Right atrium auricular region (tissue), 2 donors: Measurements from ENCODE around the gene KCTD17. TPM values are rescaled to one million over a fixed set of nuclear protein-coding genes. Genes with fewer than 3 reads are reported as not detected.

ENCODE experiments used
- DNase-seq: peaks from one replicate; pipeline ENCODE4 v3.0.0-alpha.2; 2019; ENCODE audit warnings: low spot score
- H3K27ac ChIP-seq, 2 donors: fragments of 200-600 bp; sonication (generic); 1 replicate in 1 of 2; 2 replicates in 1 of 2; pipeline ENCODE4 v1.5.1; 2016 to 2019
- H3K27me3 ChIP-seq, 2 donors: fragments of 200-600 bp; sonication (generic); one replicate each; pipeline versions ENCODE4 v1.5.1 to v1.6.0; 2017 to 2019
- H3K36me3 ChIP-seq: fragments of 200-600 bp; sonication (generic); one replicate; pipeline ENCODE4 v1.5.1; 2016
- H3K4me1 ChIP-seq, 2 donors: fragments of 200-600 bp; sonication (generic); one replicate each; pipeline versions ENCODE4 v1.5.1 to v1.6.0; 2017 to 2019
- H3K4me3 ChIP-seq, 2 donors: fragments of 200-600 bp; sonication (generic); 1 replicate in 1 of 2; 2 replicates in 1 of 2; pipeline ENCODE4 v1.5.1; 2017 to 2019; ENCODE audit warnings: mild to moderate bottlenecking in 1 of 2, moderate library complexity in 1 of 2
- H3K9me3 ChIP-seq, 2 donors: fragments of 200-600 bp; sonication (generic); one replicate each; pipeline ENCODE4 v1.5.1; 2019
- CTCF ChIP-seq, 2 donors: fragments of 200-600 bp; sonication (generic); IDR thresholded peaks; one replicate each; pipeline ENCODE4 v1.5.1; 2019; ENCODE audit warnings: antibody characterized with exemption in 2 of 2
- total RNA-seq, 2 donors: library from RNA; depleted of rRNA; stranded (reverse); fragments of >200 nt; gene quantifications; one replicate each; pipeline ENCODE4 v1.1.0, GENCODE V29; 2016

KCTD17 gene
- total RNA-seq, 2 donors from 2014 or later, result 44.9 to 54.8 TPM

GRCh38 chr22:37043209-37043827 is 8.2 kb upstream of the KCTD17 start:
- no peaks in the 10 kb centered on the region for H3K9me3 ChIP-seq
- no peaks in the 10 kb centered on the region for H3K27me3 ChIP-seq
- no peak for TF ChIP-seq CTCF (IDR thresholded peaks at IDR 0.05)
- H3K36me3 ChIP-seq, result no peaks in the 10 kb centered on the region
- H3K4me1 ChIP-seq, result no peaks in the 10 kb centered on the region
- no peak overlapping the region for H3K4me3 ChIP-seq
- H3K27ac ChIP-seq, result no peak overlapping the region
- no peak for DNase-seq

GRCh38 chr22:37043828-37044538 is 7.6 kb upstream of the KCTD17 start:
- Histone ChIP-seq H3K9me3 (no peaks in the 10 kb centered on the region), H3K27me3 (no peaks in the 10 kb centered on the region), H3K27ac (no peak overlapping the region), H3K4me1 (no peaks in the 10 kb centered on the region), H3K4me3 (no peak overlapping the region), H3K36me3 (no peaks in the 10 kb centered on the region)
- TF ChIP-seq CTCF (IDR thresholded peaks at IDR 0.05), result peak; percentile 50 to 74
- DNase-seq, result no peak

GRCh38 chr22:37044634-37045625 is 6.6 kb upstream of the KCTD17 start:
- TF ChIP-seq CTCF (IDR thresholded peaks at IDR 0.05), result no peak
- no peak for DNase-seq
- Histone ChIP-seq H3K27me3 (no peaks in the 10 kb centered on the region), H3K36me3 (no peaks in the 10 kb centered on the region), H3K4me1 (no peaks in the 10 kb centered on the region), H3K9me3 (no peaks in the 10 kb centered on the region), H3K27ac (no peak overlapping the region), H3K4me3 (no peak overlapping the region)

GRCh38 chr22:37045958-37046357 is 5.6 kb upstream of the KCTD17 start:
- DNase-seq, result no peak
- H3K27me3 ChIP-seq, result no peaks in the 10 kb centered on the region
- no peak for TF ChIP-seq CTCF (IDR thresholded peaks at IDR 0.05)
- no peaks in the 10 kb centered on the region for H3K9me3 ChIP-seq
- peaks cover 0 to 1% of the 10 kb centered on the region in 2 donors for H3K4me1 ChIP-seq
- no peaks in the 10 kb centered on the region for H3K36me3 ChIP-seq
- no peak overlapping the region for H3K27ac ChIP-seq
- H3K4me3 ChIP-seq, result no peak overlapping the region

- no peak for TF ChIP-seq CTCF (IDR thresholded peaks at IDR 0.05)
- no peaks in the 10 kb centered on the region for H3K27me3 ChIP-seq
- H3K4me3 ChIP-seq, result no peak overlapping the region
- H3K27ac ChIP-seq, result no peak overlapping the region
- H3K9me3 ChIP-seq, result no peaks in the 10 kb centered on the region
- H3K4me1 ChIP-seq, result peaks cover 0 to 6% of the 10 kb centered on the region in 2 donors
- no peak for DNase-seq
- H3K36me3 ChIP-seq, result no peaks in the 10 kb centered on the region
Measured at GRCh38 chr22:37046589-37046988, 5.0 kb upstream of the KCTD17 start.
